Measurements from ENCODE around the gene MCM8. TPM values are rescaled to one million over a fixed set of nuclear protein-coding genes. Genes with fewer than 3 reads are reported as not detected.

Gene MCM8
- total and polyA plus RNA-seq, 2 experiments from 2014 or later = 10.6 to 30.4 TPM

- Histone ChIP-seq H2AFZ (no peak overlapping the region), H3K4me3 (no peak overlapping the region)
Observed at GRCh38 chr20:6014957-6015356, 64.5 kb downstream of the MCM8 start.

More at GRCh38 chr20:6014957-6015356, 64.5 kb downstream of the MCM8 start:
- H4K20me1 ChIP-seq (replicated peaks; ENCODE audit: insufficient read depth) = peaks cover 16% of the 10 kb centered on the region
- H3K27me3 ChIP-seq (ENCODE audit: insufficient read depth) = no peaks in the 10 kb centered on the region
- DNase-seq (ENCODE audit: low spot score) = no peak
- Mint-ChIP-seq H3K4me1 (no peaks in the 10 kb centered on the region), H3K27ac (no peak overlapping the region), H3K4me3 (no peak overlapping the region), H3K27me3 (ENCODE audit: insufficient read depth, low read depth, poor library complexity) (no peaks in the 10 kb centered on the region), H3K9me3 (no peaks in the 10 kb centered on the region), H3K36me3 (ENCODE audit: low read depth) (peaks cover 37% of the 10 kb centered on the region)
- peaks cover 68% of the 10 kb centered on the region for H3K79me2 ChIP-seq (replicated peaks; ENCODE audit: insufficient read depth)
- no peak overlapping the region for H3K4me2 ChIP-seq
- no peaks in the 10 kb centered on the region for H3F3A ChIP-seq (replicated peaks; ENCODE audit: low read depth)
- H3K27ac ChIP-seq (ENCODE audit: low read depth) = no peak overlapping the region
- no peaks in the 10 kb centered on the region for H3K4me1 ChIP-seq (ENCODE audit: insufficient read depth)
- no peak for ATAC-seq
- H3K36me3 ChIP-seq (ENCODE audit: insufficient read depth) = peaks cover 16% of the 10 kb centered on the region; the same call in 1 of the 2 replicates
- TF ChIP-seq ZNF114 (CRISPR knock-in tag; IDR thresholded peaks at IDR 0.05) (no peak), REST (IDR thresholded peaks at IDR 0.05; ENCODE audit: unreplicated experiment) (no peak), NANOG (IDR thresholded peaks at IDR 0.05; ENCODE audit: borderline replicate concordance) (no peak), ZNF331 (CRISPR knock-in tag; IDR thresholded peaks at IDR 0.05; ENCODE audit: low read depth) (no peak), POLR2AphosphoS5 (IDR thresholded peaks at IDR 0.05; ENCODE audit: low read depth) (no peak), JUNB (IDR thresholded peaks at IDR 0.05; ENCODE audit: unreplicated experiment) (no peak), ZNF462 (CRISPR knock-in tag; IDR thresholded peaks at IDR 0.05) (no peak), CREB1 (CRISPR knock-in tag; IDR thresholded peaks at IDR 0.05; ENCODE audit: low read depth) (no peak)
- H3K9me2 ChIP-seq (ENCODE audit: insufficient read depth) = no peaks in the 10 kb centered on the region

Data from GM23338 (cell line).